ENCODE results near the gene FDX2. TPM values are rescaled to one million over a fixed set of nuclear protein-coding genes. Genes with fewer than 3 reads are reported as not detected.
A peak's percentile ranks its signal among the peaks of the same experiment; 100 is the strongest.

Gene FDX2
- total RNA-seq (2014; rRNA removed; shearing (Covaris generic)) = 25.5 and 84.1 TPM in 2 replicates

DNA sequence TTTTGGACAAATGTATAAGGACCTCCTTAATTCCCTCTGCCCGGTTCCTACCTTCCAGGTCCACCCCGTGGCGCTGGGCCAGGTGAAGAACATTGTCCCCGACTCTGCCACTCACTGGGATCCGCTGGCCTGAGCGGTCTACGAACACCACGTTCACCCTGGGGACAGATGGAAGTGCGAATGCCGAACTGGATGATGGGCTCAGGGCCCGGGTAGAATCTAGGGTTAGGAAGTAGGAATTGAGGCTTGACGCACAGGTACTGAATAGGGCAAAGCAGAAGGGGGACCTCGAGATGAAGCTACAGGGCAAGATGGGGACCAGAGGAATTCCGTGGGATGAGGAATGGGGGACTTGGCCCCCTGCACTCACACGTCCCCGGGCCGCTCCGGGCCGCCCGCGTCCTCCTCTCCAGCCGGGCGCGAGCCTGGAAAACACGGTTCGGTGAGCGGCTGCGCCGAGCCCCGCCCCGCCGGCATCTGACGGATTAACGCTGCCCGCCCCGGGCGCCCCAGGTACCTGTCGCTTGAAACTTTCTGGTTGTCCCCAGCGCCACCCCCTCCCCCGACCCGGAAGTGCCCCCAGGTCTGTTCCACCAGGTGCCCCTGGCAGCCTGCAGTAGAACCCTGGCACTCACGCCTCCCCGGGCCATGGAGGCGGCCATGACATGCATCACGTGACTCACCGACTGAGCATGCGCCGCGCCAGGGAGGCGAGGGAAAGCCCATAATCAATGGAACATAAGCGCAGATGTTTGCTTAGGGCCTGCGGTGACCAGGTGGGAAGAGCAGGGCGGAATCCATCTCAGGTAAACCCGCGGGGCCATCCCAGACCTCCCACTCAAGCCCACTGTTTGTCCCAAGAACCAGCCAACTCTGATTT is at the start of gene FDX2:
FDX2 (minus strand) TSS at position 681 of the 880 bp plus-strand sequence; CDS start at position 662, 19 bp downstream.
- H3K27me3 ChIP-seq (replicated peaks) = no peaks in the 10 kb centered on the region
- H3K9me3 ChIP-seq (replicated peaks) = no peaks in the 10 kb centered on the region
- peaks cover 55% of the 10 kb centered on the region for H3K36me3 ChIP-seq
- DNase-seq (ENCODE audit: low read depth in 1 of 2, low spot score in 2 of 2) = peak; percentile 61 to 82
- no peak within 1 kb of the TSS for H3K27ac ChIP-seq
- H3K4me1 ChIP-seq (replicated peaks) = peaks cover 7% of the 10 kb centered on the region; the same call in 1 of the 2 replicates
- peak within 1 kb of the TSS; percentile 65 for H3K4me3 ChIP-seq

DNA sequence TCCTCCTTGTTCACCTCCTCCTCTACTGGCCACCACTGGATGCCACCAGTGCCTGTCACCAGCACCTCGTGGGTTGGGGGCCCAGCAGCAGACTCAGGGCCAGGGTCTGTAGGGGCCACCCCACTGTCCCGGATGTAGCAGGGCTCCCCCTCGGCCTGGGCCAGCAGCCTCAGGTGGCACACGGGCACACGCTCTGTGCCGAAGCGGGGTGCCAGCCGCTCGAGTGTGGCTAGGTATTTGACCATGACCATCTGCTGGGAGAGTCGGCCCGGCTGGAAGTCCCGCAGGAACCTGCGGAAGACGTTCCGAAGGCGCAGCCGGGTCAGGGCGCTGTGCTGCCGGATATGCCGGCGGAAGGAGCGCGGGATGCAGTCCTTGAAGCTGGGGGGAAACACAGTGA is 49.7 kb upstream of the FDX2 start:
- Histone ChIP-seq H3K27ac (no peak overlapping the region), H3K36me3 (peaks cover 81% of the 10 kb centered on the region), H3K4me1 (replicated peaks) (no peaks in the 10 kb centered on the region), H3K27me3 (replicated peaks) (no peaks in the 10 kb centered on the region), H3K4me3 (no peak overlapping the region), H3K9me3 (replicated peaks) (no peaks in the 10 kb centered on the region)
- DNase-seq (ENCODE audit: low read depth in 1 of 2, low spot score in 2 of 2) = no peak

DNA sequence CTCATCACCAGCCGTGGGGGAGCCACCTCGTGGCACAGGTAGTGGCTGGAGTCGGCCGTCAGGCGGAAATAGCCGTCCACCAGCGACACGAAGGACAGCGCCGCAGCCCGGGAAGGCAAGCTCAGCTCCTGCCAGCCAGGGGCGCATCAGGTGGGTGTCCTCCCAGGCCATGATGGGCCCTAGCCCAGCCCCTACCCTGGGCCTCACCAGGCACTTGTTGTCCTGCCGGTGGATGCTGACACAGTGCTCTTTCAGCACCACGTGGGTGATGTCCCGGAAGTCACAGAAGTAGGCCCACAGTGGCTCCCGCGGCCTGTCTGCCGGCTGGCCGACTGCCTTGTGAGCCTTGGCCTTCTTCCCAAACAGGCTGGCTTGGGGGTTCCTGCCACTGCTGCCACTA is 48.8 kb upstream of the FDX2 start:
- DNase-seq (ENCODE audit: low read depth in 1 of 2, low spot score in 2 of 2) = no peak
- Histone ChIP-seq H3K36me3 (peaks cover 78% of the 10 kb centered on the region), H3K27me3 (replicated peaks) (no peaks in the 10 kb centered on the region)

DNA sequence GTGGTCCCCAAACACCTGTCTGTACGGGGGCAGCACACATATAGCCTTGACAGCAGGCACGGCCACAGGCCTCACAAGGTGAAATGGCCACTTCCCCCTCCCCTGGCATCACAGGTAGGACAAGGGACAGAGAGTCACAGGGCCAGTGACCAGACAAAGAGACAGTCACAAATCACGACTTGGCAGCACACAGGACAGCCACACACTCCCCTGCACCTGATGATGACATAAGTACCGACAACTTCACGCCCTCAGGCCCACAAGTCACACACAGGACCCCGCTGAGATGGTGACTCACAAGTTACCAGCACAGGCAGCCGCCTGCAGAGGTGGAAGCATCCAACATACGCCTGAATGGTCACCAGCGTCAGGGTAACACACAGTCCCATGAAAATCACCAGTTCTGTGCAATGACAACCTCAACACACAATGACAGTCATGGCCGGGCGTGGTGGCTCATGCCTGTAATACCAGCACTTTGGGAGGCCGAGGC is 48.0 kb upstream of the FDX2 start:
- no peak for DNase-seq (ENCODE audit: low read depth in 1 of 2, low spot score in 2 of 2)

More for the DNA sequence above, 48.8 kb upstream of the FDX2 start:
- Histone ChIP-seq H3K9me3 (replicated peaks) (no peaks in the 10 kb centered on the region), H3K4me1 (replicated peaks) (no peaks in the 10 kb centered on the region), H3K27ac (no peak overlapping the region), H3K4me3 (no peak overlapping the region)

DNA sequence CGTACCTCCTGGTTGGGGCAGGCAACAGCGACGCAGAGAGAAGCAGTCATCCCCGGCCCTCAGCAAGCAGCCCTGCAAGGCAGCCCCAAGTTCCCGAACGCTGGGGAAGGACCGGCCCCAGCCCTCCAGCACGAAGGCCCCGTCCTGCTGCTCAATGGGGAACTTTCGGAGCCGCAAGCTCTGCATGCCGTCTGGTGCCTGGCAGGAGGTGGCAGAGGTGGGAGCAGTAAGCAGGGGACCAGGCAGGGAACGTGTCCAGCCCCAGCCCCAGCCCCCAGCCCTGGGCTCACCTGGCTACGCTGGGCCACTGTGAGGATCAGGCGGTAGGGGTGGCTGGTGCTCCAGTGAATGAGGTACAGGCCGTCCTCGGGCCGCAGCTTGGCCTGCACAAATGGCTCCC is 46.4 kb upstream of the FDX2 start:
- no peak for DNase-seq (ENCODE audit: low read depth in 1 of 2, low spot score in 2 of 2)
- no peaks in the 10 kb centered on the region for H3K9me3 ChIP-seq (replicated peaks)
- H3K36me3 ChIP-seq = peaks cover 76% of the 10 kb centered on the region
- no peaks in the 10 kb centered on the region for H3K27me3 ChIP-seq (replicated peaks)
- no peak overlapping the region for H3K27ac ChIP-seq
- no peak overlapping the region for H3K4me3 ChIP-seq
- H3K4me1 ChIP-seq (replicated peaks) = no peaks in the 10 kb centered on the region

More for the DNA sequence above, 48.0 kb upstream of the FDX2 start:
- Histone ChIP-seq H3K9me3 (replicated peaks) (no peaks in the 10 kb centered on the region), H3K4me1 (replicated peaks) (no peaks in the 10 kb centered on the region), H3K27me3 (replicated peaks) (no peaks in the 10 kb centered on the region), H3K4me3 (no peak overlapping the region), H3K27ac (no peak overlapping the region), H3K36me3 (peaks cover 77% of the 10 kb centered on the region)

DNA sequence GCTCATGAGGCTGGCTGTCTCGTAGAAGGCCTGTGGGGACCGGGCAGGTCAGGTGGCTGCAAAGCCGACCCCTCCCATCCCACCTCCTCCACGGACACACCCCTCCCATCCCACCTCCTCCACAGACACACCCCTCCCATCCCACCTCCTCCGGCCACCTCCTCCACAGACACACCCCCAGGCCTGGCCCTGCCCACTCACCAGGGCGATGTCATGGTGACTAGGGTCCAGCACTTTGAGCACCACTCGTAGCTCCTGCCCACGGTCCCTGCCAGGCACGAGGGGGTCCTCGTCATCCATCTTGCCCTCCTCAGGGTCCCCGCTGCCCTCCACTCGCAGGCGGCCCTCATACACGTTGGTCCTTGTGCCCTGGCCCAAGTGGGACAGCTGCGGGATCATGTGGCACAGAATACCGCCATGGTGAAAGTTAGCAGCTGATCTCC is 45.8 kb upstream of the FDX2 start:
- Histone ChIP-seq H3K27ac (no peak overlapping the region), H3K27me3 (replicated peaks) (no peaks in the 10 kb centered on the region), H3K9me3 (replicated peaks) (no peaks in the 10 kb centered on the region), H3K4me1 (replicated peaks) (no peaks in the 10 kb centered on the region), H3K36me3 (peaks cover 79% of the 10 kb centered on the region), H3K4me3 (no peak overlapping the region)
- DNase-seq (ENCODE audit: low read depth in 1 of 2, low spot score in 2 of 2) = no peak

DNA sequence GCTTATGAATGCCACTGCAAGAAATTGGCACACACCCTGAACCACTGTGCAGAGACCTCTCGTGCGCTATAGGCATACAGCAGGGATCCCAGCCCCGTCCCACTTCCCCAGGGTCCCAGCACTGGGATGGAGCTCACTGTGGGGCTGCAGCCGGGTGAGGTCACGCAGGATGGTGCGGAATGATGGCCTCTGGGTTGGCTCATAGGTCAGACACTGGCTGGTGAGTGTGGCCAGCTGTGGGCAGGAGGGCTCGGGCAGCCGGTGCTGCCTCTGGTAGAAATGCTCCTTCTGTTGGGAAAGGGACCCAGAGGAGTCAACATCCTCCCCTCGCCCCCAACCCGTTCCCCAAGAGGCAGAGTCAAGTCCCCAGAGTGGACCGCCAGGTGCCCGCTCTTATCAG is 40.6 kb upstream of the FDX2 start:
- no peak overlapping the region for H3K4me3 ChIP-seq
- DNase-seq (ENCODE audit: low read depth in 1 of 2, low spot score in 2 of 2) = no peak
- H3K4me1 ChIP-seq (replicated peaks) = no peaks in the 10 kb centered on the region
- no peaks in the 10 kb centered on the region for H3K27me3 ChIP-seq (replicated peaks)
- no peak overlapping the region for H3K27ac ChIP-seq
- H3K36me3 ChIP-seq = peaks cover 65% of the 10 kb centered on the region
- H3K9me3 ChIP-seq (replicated peaks) = no peaks in the 10 kb centered on the region

DNA sequence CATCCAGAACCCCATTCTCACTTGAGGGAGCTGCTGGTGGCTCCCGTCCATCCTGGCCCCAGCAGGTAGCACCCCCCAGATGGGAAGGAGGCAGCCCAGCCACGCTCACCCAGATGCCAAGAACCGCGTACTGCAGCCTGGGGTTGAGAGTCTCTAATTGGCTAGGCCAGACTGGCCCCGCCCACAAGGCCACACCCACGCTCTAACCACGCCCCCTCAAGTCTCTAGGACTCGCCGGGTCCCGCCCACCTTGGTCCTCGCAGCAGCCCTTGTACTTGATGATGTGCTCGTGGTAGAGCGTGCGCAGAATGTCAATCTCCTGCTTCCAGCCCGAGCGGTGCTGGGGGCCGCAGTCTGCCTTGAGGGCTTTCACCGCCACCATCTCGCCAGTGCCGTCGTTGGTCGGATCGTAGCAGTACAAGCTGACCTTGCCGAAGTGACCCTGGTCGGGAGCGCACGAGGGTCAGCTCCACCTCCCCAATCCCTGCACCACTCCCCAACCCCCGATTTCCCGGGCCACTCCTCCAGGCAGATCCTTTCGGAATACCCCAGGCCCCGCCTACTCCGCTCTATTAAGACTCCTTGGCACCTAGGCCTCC is 38.1 kb upstream of the FDX2 start:
- peaks cover 55% of the 10 kb centered on the region for H3K36me3 ChIP-seq
- no peaks in the 10 kb centered on the region for H3K9me3 ChIP-seq (replicated peaks)
- no peak for DNase-seq (ENCODE audit: low read depth in 1 of 2, low spot score in 2 of 2)
- no peak overlapping the region for H3K4me3 ChIP-seq
- no peaks in the 10 kb centered on the region for H3K27me3 ChIP-seq (replicated peaks)
- no peak overlapping the region for H3K27ac ChIP-seq
- no peaks in the 10 kb centered on the region for H3K4me1 ChIP-seq (replicated peaks)

DNA sequence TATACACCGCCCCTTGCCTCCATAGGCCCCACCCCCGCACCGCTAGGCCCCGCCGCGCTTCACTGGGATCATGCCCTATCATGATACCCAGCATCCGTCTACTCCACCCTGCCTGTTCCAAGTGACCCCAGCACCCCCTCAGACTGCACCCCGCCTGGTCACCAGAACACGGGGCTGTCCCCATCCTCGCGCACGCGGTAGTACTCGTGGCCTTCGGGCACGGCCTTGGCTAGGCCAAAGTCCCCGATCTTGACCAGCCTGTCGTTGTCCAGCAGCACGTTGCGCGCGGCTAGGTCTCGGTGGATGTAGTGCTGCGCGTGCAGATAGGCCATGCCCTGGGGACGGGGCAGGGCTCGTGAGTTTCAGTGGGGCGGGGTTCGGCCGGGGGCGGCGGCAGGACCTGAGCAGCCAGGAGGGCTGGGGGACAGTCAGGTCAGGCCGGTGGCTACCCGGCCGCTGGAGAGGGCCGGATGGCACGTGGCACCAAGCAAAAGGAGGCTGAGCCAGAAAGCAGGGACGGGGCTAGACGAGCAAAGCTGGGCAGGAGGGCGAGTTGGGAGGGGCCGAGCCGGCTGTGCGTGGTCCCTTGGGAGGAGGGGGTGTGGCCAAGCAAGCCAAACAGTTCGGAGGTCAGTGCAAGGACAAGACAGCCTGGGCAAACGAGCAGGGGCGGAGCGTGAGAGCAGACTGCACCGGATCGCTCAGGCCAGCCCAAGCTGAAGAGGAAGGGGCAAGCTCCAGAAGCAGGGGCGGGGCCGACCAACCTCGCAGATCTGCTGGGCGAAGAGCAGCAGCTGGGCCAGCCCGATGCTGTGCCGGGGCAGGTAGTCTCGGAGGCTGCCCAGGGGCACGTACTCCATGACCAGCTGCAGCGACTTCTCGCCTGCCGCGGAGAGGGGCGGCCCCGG is 37.2 kb upstream of the FDX2 start:
- Histone ChIP-seq H3K9me3 (replicated peaks) (no peaks in the 10 kb centered on the region), H3K4me1 (replicated peaks) (no peaks in the 10 kb centered on the region), H3K27ac (no peak overlapping the region), H3K4me3 (no peak overlapping the region), H3K27me3 (replicated peaks) (no peaks in the 10 kb centered on the region), H3K36me3 (peaks cover 49% of the 10 kb centered on the region)
- DNase-seq (ENCODE audit: low read depth in 1 of 2, low spot score in 2 of 2) = no peak

DNA sequence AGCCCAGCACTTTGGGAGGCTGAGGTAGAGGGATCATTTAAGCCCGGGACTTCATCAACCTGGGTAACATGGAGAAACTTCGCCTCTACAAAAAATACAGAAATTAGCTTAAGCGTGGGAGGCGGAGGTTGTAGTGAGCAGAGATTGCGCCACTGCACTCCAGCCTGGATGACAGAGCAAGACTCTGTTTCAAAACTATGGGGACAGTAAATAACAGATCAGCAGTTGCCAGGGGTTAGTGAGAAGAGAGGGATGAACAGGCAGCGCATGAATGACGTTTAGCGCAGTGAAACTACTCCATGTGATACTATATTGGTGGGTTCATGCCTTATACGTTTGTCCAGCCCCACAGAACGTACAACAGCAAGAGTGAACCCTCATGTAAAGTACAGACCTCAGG is 30.7 kb upstream of the FDX2 start:
- Histone ChIP-seq H3K27ac (no peak overlapping the region), H3K9me3 (replicated peaks) (no peaks in the 10 kb centered on the region)
- DNase-seq (ENCODE audit: low read depth in 1 of 2, low spot score in 2 of 2) = no peak

DNA sequence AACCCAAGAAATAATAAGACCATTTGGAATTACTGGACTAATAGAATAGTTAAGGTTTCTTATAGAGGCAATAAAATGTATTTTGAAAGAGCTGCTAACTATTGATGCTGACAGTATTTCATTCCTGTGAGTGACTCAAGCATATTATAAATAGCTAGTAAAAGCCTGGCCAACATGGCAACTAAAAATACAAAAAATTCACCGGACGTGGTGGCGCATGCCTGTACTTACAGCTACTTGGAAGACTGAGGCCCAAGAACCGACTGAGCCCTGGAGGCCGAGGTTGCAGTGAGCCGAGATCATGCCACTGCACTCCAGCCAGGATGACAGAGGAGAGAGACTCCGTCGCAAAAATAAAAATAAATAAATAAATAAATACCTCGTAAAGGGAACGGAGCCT is 29.0 kb upstream of the FDX2 start:
- no peak for DNase-seq (ENCODE audit: low read depth in 1 of 2, low spot score in 2 of 2)
- Histone ChIP-seq H3K27ac (no peak overlapping the region), H3K4me3 (no peak overlapping the region), H3K4me1 (replicated peaks) (no peaks in the 10 kb centered on the region), H3K27me3 (replicated peaks) (no peaks in the 10 kb centered on the region), H3K9me3 (replicated peaks) (no peaks in the 10 kb centered on the region), H3K36me3 (no peaks in the 10 kb centered on the region)

More for the DNA sequence above, 30.7 kb upstream of the FDX2 start:
- Histone ChIP-seq H3K4me1 (replicated peaks) (no peaks in the 10 kb centered on the region), H3K27me3 (replicated peaks) (no peaks in the 10 kb centered on the region), H3K36me3 (0 out of 2 replicates have a peak, but pooled peaks cover 4% of the 10 kb centered on the region), H3K4me3 (no peak overlapping the region)

DNA sequence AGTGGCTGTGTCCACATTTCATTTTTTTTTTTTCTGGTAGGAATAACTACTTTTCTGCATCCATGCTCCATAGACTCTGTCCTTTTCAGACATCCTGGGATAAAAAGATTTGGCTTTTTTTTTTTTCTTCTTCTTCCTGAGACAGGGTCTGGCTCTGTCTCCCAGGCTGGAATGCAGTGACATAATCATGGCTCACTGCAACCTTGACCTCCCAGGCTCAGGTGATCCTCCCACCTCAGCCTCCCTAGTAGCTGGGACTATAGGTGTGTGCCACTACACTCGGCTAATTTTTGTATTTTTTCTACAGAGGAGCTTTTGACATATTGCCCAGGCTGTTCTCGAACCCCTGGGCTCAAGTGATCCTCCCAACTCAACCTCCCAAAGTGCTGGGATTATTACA is 27.7 kb upstream of the FDX2 start:
- no peak for DNase-seq (ENCODE audit: low read depth in 1 of 2, low spot score in 2 of 2)
- no peak overlapping the region for H3K4me3 ChIP-seq
- H3K4me1 ChIP-seq (replicated peaks) = no peaks in the 10 kb centered on the region
- no peak overlapping the region for H3K27ac ChIP-seq
- H3K36me3 ChIP-seq = no peaks in the 10 kb centered on the region
- H3K27me3 ChIP-seq (replicated peaks) = no peaks in the 10 kb centered on the region
- H3K9me3 ChIP-seq (replicated peaks) = no peaks in the 10 kb centered on the region

DNA sequence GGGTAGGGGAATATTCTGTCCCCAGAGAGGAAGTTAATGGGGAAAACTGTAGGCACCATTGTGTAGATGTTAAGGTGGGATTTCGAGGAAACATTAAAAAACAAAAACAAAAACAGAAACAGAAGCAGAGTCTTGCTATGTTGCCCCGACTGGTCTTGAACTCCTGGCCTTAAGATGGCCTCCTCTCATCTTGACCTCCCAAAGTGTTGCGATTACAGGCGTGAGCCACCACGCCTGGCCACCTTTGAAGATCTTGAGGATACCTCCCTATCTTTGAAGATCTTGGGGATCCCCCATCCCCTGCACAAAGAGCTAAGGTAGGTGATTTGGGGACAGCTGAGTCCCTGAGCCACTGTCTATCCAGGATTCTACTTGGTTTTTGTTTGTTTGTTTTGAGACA is 24.2 kb upstream of the FDX2 start:
- H3K36me3 ChIP-seq = no peaks in the 10 kb centered on the region
- H3K4me1 ChIP-seq (replicated peaks) = peaks cover 3% of the 10 kb centered on the region
- H3K27ac ChIP-seq = no peak overlapping the region
- no peaks in the 10 kb centered on the region for H3K27me3 ChIP-seq (replicated peaks)
- no peak for DNase-seq (ENCODE audit: low read depth in 1 of 2, low spot score in 2 of 2)
- no peaks in the 10 kb centered on the region for H3K9me3 ChIP-seq (replicated peaks)
- no peak overlapping the region for H3K4me3 ChIP-seq

Data from SJSA1 (cell line).